Gastrocnemius medialis (tissue), 4 donors: ENCODE measurements around the gene LZTR1.

Experiments used
- POLR2A ChIP-seq, 2 donors: fragments of 450-650 bp; IDR thresholded peaks; one replicate each; pipeline ENCODE4 v1.6.1; 2017; ENCODE audit warnings: antibody characterized with exemption in 2 of 2, mild to moderate bottlenecking in 2 of 2, moderate library complexity in 2 of 2
- TF ChIP-seq, protein P1 (sequence below), 5 experiments: fragments of 450-650 bp in 3 of 5; fragments of 200-600 bp in 2 of 5; sonication (generic) in 2 of 5; IDR thresholded peaks in 4 of 5; conservative IDR thresholded peaks in 1 of 5; 1 replicate in 4 of 5; 2 replicates in 1 of 5; pipeline ENCODE4 v1.5.1; 2016 to 2019; ENCODE audit warnings: antibody characterized with exemption in 5 of 5, mild to moderate bottlenecking in 3 of 5, moderate library complexity in 3 of 5

DNA sequence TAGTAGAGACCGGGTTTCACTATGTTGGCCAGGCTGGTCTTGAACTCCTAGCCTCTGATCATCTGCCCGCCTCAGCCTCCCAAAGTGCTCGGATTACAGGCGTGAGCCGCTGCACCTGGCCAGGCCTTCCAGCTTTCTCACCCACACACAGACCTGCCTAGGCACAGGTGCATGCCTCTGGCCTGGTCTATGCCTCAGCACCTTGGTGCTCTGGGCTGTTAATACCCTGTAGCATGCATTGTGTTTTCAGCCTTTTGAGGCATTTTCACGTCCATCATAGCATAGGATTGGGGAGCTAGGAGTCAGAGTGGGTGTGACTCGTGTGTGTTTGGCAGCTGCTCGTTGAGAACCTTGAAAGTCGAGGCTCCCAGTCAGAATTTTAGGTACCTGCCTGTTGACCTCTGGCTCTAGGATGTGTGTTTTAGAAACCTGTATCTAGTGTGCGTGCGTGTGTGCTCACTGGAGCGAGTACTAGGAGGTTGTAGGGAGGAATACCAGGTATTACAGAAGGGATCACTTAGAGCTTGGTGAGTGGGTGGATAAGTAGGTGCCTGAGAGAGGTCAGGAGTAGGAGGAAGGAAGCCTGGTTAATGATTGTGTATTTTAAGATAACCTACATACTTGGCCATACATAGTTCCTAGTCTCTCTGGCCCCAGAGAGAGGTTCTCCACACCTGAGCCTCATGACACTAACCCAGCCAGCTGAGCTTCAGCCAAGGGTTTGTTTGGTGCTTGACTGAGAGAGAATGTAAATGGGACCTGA, 44.9 kb upstream of the LZTR1 start:
- TF ChIP-seq, protein P1, sequence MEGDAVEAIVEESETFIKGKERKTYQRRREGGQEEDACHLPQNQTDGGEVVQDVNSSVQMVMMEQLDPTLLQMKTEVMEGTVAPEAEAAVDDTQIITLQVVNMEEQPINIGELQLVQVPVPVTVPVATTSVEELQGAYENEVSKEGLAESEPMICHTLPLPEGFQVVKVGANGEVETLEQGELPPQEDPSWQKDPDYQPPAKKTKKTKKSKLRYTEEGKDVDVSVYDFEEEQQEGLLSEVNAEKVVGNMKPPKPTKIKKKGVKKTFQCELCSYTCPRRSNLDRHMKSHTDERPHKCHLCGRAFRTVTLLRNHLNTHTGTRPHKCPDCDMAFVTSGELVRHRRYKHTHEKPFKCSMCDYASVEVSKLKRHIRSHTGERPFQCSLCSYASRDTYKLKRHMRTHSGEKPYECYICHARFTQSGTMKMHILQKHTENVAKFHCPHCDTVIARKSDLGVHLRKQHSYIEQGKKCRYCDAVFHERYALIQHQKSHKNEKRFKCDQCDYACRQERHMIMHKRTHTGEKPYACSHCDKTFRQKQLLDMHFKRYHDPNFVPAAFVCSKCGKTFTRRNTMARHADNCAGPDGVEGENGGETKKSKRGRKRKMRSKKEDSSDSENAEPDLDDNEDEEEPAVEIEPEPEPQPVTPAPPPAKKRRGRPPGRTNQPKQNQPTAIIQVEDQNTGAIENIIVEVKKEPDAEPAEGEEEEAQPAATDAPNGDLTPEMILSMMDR (IDR thresholded peaks at IDR 0.05 in 4 of 5, conservative IDR thresholded peaks at IDR 0.05 in 1 of 5): no peak
- TF ChIP-seq POLR2A (IDR thresholded peaks at IDR 0.05): no peak
